ENCODE data around the gene CLDN25. TPM values are rescaled to one million over a fixed set of nuclear protein-coding genes. Genes with fewer than 3 reads are reported as not detected.
A peak's percentile ranks its signal among the peaks of the same experiment; 100 is the strongest.

Gene CLDN25
- total RNA-seq, 1 experiment from 2014 or later = not detected

DNA sequence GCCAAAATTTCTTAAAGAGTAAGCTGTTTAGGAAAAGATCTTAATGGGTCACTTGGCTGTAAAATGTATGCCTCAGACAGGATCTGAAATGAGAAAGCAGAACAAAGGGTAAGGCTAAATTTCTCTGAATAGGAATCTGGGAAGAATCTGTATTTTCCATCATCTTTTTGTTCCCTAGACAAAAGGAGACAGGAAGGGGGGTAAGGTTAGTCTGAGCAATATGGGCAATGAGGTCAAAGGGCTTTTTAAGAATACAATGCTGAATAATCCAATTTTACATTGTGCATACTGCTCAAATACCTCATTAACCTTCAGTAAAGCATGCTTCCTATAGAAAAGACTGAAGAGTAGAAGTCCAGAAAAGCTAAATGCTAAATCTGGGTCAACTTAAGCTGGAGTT is 34.6 kb downstream of the CLDN25 start:
- H3K4me3 Mint-ChIP-seq = no peak overlapping the region
- Histone ChIP-seq H3K79me1 (ENCODE audit: insufficient read depth, low read depth, low read length, poor library complexity, severe bottlenecking) (no peaks in the 10 kb centered on the region), H3K14ac (ENCODE audit: insufficient read depth, low read length) (no peak overlapping the region), H3K23ac (ENCODE audit: insufficient read length, low read depth, low read length) (no peak overlapping the region), H3K27ac (ENCODE audit: insufficient read length, low read depth, low read length) (no peak overlapping the region), H3K4me1 (ENCODE audit: insufficient read depth, low read length) (no peaks in the 10 kb centered on the region), H2BK120ac (ENCODE audit: low read depth, low read length, poor library complexity, severe bottlenecking) (no peak overlapping the region), H3K9ac (ENCODE audit: extremely low read depth, insufficient read length, low read length) (no peak overlapping the region), H3K4me2 (ENCODE audit: insufficient read depth, insufficient read length, low read length) (no peak overlapping the region), H4K8ac (replicated peaks; ENCODE audit: insufficient read length, low read depth, low read length) (no peak overlapping the region), H3K4ac (ENCODE audit: low read depth, low read length) (no peak overlapping the region), H2BK15ac (ENCODE audit: low read depth, low read length) (no peak overlapping the region), H3K56ac (ENCODE audit: insufficient read length, low read depth, low read length) (no peak overlapping the region), H2BK20ac (ENCODE audit: low read depth, low read length, poor library complexity, severe bottlenecking) (no peak overlapping the region), H3K18ac (ENCODE audit: insufficient read length, low read depth, low read length) (no peak overlapping the region), H3T11ph (ENCODE audit: low read length) (no peak overlapping the region), H2BK5ac (ENCODE audit: insufficient read length, low read length) (no peak overlapping the region), H3K79me2 (ENCODE audit: insufficient read depth, low read length) (no peaks in the 10 kb centered on the region), H2AFZ (ENCODE audit: low read length) (no peak overlapping the region), H3K9me3 (ENCODE audit: control insufficient read depth, low read depth, low read length) (no peaks in the 10 kb centered on the region), H2AK5ac (ENCODE audit: insufficient read length, low read length) (no peak overlapping the region), H3K27me3 (ENCODE audit: insufficient read depth, low read length) (no peaks in the 10 kb centered on the region), H4K5ac (ENCODE audit: insufficient read length, low read depth, low read length) (no peak overlapping the region), H4K20me1 (ENCODE audit: control insufficient read depth, insufficient read depth, insufficient read length) (no peaks in the 10 kb centered on the region), H3K23me2 (ENCODE audit: insufficient read length, low read depth, low read length, poor library complexity, severe bottlenecking) (no peaks in the 10 kb centered on the region), H4K91ac (ENCODE audit: insufficient read length, low read depth, low read length) (no peak overlapping the region), H2BK12ac (ENCODE audit: insufficient read length, low read depth, low read length) (no peak overlapping the region)
- H3K4me1 Mint-ChIP-seq = peaks cover 9 to 19% of the 10 kb centered on the region in 2 experiments; a peak in 3 of 4 replicates
- H3K36me3 Mint-ChIP-seq (ENCODE audit: insufficient read depth in 1 of 3, low read depth in 3 of 3) = peaks cover 15 to 92% (median 77%) of the 10 kb centered on the region in 3 experiments; a peak in 6 of 7 replicates
- no peaks in the 10 kb centered on the region for H3K9me3 Mint-ChIP-seq
- no peaks in the 10 kb centered on the region for H3K27me3 Mint-ChIP-seq (ENCODE audit: low read depth)
- TF ChIP-seq, protein P1, sequence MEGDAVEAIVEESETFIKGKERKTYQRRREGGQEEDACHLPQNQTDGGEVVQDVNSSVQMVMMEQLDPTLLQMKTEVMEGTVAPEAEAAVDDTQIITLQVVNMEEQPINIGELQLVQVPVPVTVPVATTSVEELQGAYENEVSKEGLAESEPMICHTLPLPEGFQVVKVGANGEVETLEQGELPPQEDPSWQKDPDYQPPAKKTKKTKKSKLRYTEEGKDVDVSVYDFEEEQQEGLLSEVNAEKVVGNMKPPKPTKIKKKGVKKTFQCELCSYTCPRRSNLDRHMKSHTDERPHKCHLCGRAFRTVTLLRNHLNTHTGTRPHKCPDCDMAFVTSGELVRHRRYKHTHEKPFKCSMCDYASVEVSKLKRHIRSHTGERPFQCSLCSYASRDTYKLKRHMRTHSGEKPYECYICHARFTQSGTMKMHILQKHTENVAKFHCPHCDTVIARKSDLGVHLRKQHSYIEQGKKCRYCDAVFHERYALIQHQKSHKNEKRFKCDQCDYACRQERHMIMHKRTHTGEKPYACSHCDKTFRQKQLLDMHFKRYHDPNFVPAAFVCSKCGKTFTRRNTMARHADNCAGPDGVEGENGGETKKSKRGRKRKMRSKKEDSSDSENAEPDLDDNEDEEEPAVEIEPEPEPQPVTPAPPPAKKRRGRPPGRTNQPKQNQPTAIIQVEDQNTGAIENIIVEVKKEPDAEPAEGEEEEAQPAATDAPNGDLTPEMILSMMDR (conservative IDR thresholded peaks at IDR 0.05) = no peak
- DNase-seq = no peak
- H3K27ac Mint-ChIP-seq = peak overlapping the region in 1 of 3 experiments; percentile 11; a peak in 3 of 7 replicates
